SH-SY5Y (cell line): ENCODE data around the gene XPC.

ENCODE experiments used
- GATA2 ChIP-seq: IDR thresholded peaks from 2 replicates; pipeline ENCODE4 v1.6.1; 2011; ENCODE audit warnings: mild to moderate bottlenecking, low read depth, low read length
- GATA3 ChIP-seq: IDR thresholded peaks from 2 replicates; pipeline ENCODE4 v1.6.1; 2011; ENCODE audit warnings: low read depth, mild to moderate bottlenecking, low read length, moderate library complexity

DNA sequence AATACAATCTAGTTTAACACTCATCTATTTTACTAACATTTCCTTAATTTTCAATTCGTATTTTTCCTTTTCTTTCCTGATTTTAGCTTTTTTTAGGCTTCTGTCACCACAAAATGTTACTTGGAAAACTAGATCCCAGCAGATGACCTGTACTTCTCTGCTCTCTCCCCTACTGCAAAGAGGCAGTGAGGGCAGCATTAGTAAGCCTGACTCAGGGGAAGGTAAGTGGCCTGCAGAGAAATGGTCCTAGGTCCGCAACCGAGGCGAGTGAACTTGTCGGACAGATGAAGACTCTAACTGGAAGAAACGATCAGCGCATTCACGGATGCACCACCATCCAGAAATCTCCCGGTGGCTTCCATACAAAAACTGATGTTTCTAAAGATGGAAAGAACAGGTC is 33.2 kb downstream of the XPC start:
- TF ChIP-seq GATA2: no peak
- TF ChIP-seq GATA3: no peak
